SU-DHL-6 (cell line): ENCODE measurements around the gene FOXA1.

Experiments
- H2AFZ ChIP-seq: fragments of 200-600 bp; sonication (generic); 2 replicates; pipeline ENCODE4 v1.6.1; 2014; ENCODE audit warnings: low read depth, mild to moderate bottlenecking, moderate library complexity, mixed read lengths, antibody characterized with exemption, low read length; ENCODE audit not compliant: severe bottlenecking
- H3F3A ChIP-seq: fragments of 200-600 bp; shearing (Covaris generic); 2 replicates; pipeline ENCODE4 v1.6.0; 2016; ENCODE audit warnings: antibody characterized with exemption, mild to moderate bottlenecking; ENCODE audit not compliant: insufficient read depth
- H3K27ac ChIP-seq: fragments of 200-600 bp; sonication (generic); 2 replicates; pipeline ENCODE4 v1.5.1; 2016; ENCODE audit warnings: low read depth, mild to moderate bottlenecking, low read length, moderate library complexity, mixed read lengths
- H3K27me3 ChIP-seq: fragments of 200-600 bp; sonication (generic), shearing (Covaris generic); 2 replicates; pipeline ENCODE4 v1.6.0; 2014; ENCODE audit warnings: mild to moderate bottlenecking, low read length
- H3K36me3 ChIP-seq: fragments of 200-600 bp; sonication (generic); 2 replicates; pipeline ENCODE4 v1.6.1; 2014; ENCODE audit warnings: mild to moderate bottlenecking, low read length, mixed read lengths
- H3K4me2 ChIP-seq: fragments of 300-600, 200-600 bp; shearing (Covaris generic), sonication (generic); 2 replicates; pipeline ENCODE4 v1.6.0; 2014; ENCODE audit warnings: low read length, low read depth, mild to moderate bottlenecking; ENCODE audit not compliant: poor library complexity, severe bottlenecking
- H3K4me3 ChIP-seq: fragments of 200-600 bp; sonication (generic); 2 replicates; pipeline ENCODE4 v1.5.1; 2014; ENCODE audit warnings: antibody characterized with exemption, low read length, mild to moderate bottlenecking, mixed read lengths; ENCODE audit not compliant: insufficient read depth, poor library complexity, severe bottlenecking
- H3K79me2 ChIP-seq: fragments of 200-600 bp; sonication (generic); 2 replicates; pipeline ENCODE4 v1.6.1; 2014; ENCODE audit warnings: mild to moderate bottlenecking, low read length, moderate library complexity; ENCODE audit not compliant: insufficient read depth
- H3K9ac ChIP-seq: fragments of 200-600 bp; sonication (generic); 2 replicates; pipeline ENCODE4 v1.7.0; 2014; ENCODE audit warnings: mild to moderate bottlenecking, low read length
- H3K9me2 ChIP-seq: fragments of 200-600 bp; sonication (generic); replicated peaks from 2 replicates; pipeline ENCODE4 v1.6.1; 2014; ENCODE audit warnings: low read length; ENCODE audit not compliant: insufficient read depth
- H3K9me3 ChIP-seq: fragments of 200-600 bp; sonication (generic); 2 replicates; pipeline ENCODE4 v1.6.1; 2014; ENCODE audit warnings: low read length, mixed read lengths; ENCODE audit not compliant: insufficient read depth
- H4K20me1 ChIP-seq: fragments of 200-600 bp; sonication (generic); 2 replicates; pipeline ENCODE4 v1.6.1; 2014; ENCODE audit warnings: low read depth, mild to moderate bottlenecking, antibody characterized with exemption, low read length, moderate library complexity, mixed read lengths
- EZH2phosphoT487 ChIP-seq: fragments of 200-600 bp; sonication (generic), shearing (Covaris generic); conservative IDR thresholded peaks from 2 replicates; pipeline ENCODE4 v1.6.1; 2018; ENCODE audit warnings: mild to moderate bottlenecking, antibody characterized with exemption, low read length, moderate library complexity, mixed read lengths
- TF ChIP-seq, protein P1 (sequence below): fragments of 200-600 bp; sonication (generic); IDR thresholded peaks from one replicate; pipeline ENCODE4 v1.5.1; 2017; ENCODE audit warnings: antibody characterized with exemption, mild to moderate bottlenecking, low read length, moderate library complexity; ENCODE audit not compliant: insufficient read depth, poor library complexity, severe bottlenecking

FOXA1 gene

DNA sequence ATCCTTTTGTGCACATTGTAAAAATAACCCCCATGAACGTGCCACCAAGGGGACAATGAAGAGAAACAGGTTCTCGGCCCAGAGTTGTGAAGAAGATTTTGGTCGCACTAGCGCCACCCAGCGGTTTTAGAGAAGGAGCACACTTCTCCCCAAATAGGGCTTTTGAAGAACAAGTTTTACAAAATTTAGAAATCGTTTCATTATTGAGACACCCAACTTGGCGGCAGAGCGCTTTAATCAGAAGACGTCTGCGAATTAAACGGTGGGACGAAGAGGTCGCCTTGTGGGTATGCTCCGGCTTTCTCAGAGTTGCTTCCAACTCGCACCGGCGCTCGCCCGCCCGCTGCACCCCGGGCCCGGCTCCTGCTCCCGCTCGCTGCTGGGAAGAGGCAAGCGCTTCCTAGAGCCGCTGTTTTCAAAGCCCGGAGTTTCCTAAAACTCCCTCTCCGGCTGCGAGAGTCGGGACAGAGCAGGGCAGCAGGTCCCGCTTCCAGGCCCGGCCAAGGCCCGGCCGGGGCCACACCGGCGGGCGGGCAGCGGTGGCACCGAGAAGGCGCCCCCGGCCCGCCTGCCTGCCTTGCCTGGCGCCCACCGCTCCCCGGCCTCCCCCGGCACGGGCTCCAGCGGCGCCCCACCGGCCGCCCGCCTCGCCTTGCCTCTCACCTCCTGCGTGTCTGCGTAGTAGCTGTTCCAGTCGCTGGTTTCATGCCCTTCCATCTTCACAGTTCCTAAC lies 645 bp downstream of the FOXA1 start:
- Histone ChIP-seq H3K79me2 (no peaks in the 10 kb centered on the region), H3K9ac (no peak overlapping the region), H3K36me3 (no peaks in the 10 kb centered on the region), H3K9me3 (no peaks in the 10 kb centered on the region), H3K4me3 (no peak overlapping the region), H2AFZ (no peak overlapping the region), H3F3A (no peaks in the 10 kb centered on the region), H3K9me2 (no peaks in the 10 kb centered on the region), H3K4me2 (no peak overlapping the region), H3K27me3 (no peaks in the 10 kb centered on the region), H3K27ac (no peak overlapping the region), H4K20me1 (no peaks in the 10 kb centered on the region)
- TF ChIP-seq EZH2phosphoT487, result no peak
- TF ChIP-seq, protein P1, sequence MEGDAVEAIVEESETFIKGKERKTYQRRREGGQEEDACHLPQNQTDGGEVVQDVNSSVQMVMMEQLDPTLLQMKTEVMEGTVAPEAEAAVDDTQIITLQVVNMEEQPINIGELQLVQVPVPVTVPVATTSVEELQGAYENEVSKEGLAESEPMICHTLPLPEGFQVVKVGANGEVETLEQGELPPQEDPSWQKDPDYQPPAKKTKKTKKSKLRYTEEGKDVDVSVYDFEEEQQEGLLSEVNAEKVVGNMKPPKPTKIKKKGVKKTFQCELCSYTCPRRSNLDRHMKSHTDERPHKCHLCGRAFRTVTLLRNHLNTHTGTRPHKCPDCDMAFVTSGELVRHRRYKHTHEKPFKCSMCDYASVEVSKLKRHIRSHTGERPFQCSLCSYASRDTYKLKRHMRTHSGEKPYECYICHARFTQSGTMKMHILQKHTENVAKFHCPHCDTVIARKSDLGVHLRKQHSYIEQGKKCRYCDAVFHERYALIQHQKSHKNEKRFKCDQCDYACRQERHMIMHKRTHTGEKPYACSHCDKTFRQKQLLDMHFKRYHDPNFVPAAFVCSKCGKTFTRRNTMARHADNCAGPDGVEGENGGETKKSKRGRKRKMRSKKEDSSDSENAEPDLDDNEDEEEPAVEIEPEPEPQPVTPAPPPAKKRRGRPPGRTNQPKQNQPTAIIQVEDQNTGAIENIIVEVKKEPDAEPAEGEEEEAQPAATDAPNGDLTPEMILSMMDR, result peak; percentile 31

DNA sequence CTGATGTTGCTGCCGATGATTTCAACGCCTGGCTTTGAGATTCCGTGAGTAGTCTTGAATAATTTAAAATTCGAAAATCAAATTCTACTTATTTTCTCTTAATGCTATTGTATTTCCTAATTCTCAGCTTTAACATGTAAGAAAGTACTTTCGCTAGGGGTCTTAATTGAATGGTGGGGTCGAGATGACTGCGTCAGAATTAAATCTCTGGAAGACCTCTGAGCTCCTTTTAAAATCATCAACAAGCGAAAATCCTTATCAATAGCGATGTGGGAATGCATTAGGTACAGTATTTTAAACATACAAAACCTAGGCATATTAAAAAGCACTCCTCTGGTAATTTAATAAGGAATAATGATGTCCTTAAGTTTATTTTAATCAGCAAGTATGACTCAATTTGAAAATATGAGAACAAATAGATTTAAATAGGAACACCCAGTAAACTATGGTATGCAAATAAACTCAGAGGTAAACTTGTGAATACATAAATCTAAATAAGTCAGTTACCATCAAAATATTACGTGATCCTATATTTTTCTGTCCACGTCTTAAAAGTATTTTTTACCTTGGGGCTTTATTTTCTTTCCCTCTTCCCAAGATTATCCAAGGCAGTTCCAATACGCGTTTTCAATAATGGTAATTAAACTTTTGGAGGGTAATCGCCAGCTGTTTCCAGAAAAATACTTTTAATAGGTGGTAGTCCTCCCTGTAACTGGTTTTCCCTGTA lies 1.4 kb downstream of the FOXA1 start:
- Histone ChIP-seq H3F3A (no peaks in the 10 kb centered on the region), H2AFZ (no peak overlapping the region), H3K9me2 (no peaks in the 10 kb centered on the region), H3K27ac (no peak overlapping the region), H3K36me3 (no peaks in the 10 kb centered on the region), H3K27me3 (no peaks in the 10 kb centered on the region), H3K4me2 (no peak overlapping the region), H3K9me3 (no peaks in the 10 kb centered on the region), H3K79me2 (no peaks in the 10 kb centered on the region), H3K9ac (no peak overlapping the region), H3K4me3 (no peak overlapping the region), H4K20me1 (no peaks in the 10 kb centered on the region)
- TF ChIP-seq, protein P1, result no peak
- TF ChIP-seq EZH2phosphoT487, result no peak

DNA sequence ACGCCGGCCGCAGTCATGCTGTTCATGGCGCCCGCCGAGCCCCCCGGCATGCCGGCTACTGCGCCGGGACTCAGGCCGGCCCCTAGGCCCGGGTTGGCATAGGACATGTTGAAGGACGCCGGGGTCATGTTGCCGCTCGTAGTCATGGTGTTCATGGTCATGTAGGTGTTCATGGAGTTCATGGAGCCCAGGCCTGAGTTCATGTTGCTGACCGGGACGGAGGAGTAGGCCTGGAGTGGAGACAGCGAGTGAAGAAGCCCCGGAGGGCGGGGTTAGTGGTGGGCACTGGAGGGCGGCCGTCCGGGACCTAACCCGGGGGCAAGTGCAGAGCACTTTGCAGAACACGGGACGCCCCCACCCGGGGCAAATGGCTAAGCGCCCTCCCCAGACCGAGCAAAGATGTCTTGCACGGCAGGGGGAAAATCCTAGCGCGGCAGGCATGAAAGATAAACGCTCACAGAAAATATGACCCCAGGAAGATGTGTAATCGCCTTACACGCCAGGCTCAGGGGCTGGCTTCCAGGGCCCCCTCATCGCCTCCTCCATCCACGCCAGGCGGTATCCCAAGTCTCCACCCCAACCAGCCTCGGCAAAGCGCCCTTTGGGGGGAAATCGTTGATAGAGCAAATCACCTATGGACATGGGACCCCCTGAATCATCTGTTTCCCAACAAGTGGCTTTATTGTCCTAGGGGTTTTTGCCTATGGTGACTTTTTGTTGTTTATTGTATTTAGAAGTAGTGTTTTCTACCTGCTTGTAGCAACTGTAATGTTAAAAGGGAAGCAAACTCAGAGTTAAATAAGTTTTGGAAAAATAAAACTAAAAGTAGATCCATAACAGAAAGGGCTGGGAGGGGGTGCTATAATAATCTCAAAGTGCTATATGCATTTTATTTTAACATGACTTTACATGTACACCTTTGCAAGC lies 2.3 kb downstream of the FOXA1 start:
- Histone ChIP-seq H3K4me3 (no peak overlapping the region), H3K4me2 (no peak overlapping the region), H3K9ac (no peak overlapping the region), H3K9me3 (no peaks in the 10 kb centered on the region), H2AFZ (no peak overlapping the region), H3F3A (no peaks in the 10 kb centered on the region), H3K36me3 (no peaks in the 10 kb centered on the region), H4K20me1 (no peaks in the 10 kb centered on the region), H3K27ac (no peak overlapping the region), H3K79me2 (no peaks in the 10 kb centered on the region), H3K9me2 (no peaks in the 10 kb centered on the region), H3K27me3 (no peaks in the 10 kb centered on the region)
- TF ChIP-seq, protein P1, result no peak
- TF ChIP-seq EZH2phosphoT487, result no peak
